Parathyroid adenoma (tissue), 2 donors: ENCODE data around the gene LMBRD2.

Experiments
- H2AFZ ChIP-seq: fragments of 300-600 bp; sonication (generic); one replicate; pipeline ENCODE4 v1.7.0; 2017; ENCODE audit warnings: antibody characterized with exemption, mild to moderate bottlenecking
- H3K27ac ChIP-seq: fragments of 300-600 bp; sonication (generic); one replicate; pipeline ENCODE4 v1.7.0; 2017
- H3K27me3 ChIP-seq: fragments of 300-600 bp; sonication (generic); one replicate; pipeline ENCODE4 v1.7.0; 2017; ENCODE audit warnings: low read length; ENCODE audit not compliant: control insufficient read depth, insufficient read depth
- H3K36me3 ChIP-seq: fragments of 300-600 bp; sonication (generic); one replicate; pipeline ENCODE4 v1.7.0; 2017; ENCODE audit warnings: low read length; ENCODE audit not compliant: control insufficient read depth, insufficient read depth
- H3K4me1 ChIP-seq: fragments of 300-600 bp; sonication (generic); one replicate; pipeline ENCODE4 v1.7.0; 2017; ENCODE audit warnings: control low read depth
- H3K4me2 ChIP-seq: fragments of 300-600 bp; sonication (generic); one replicate; pipeline ENCODE4 v1.7.0; 2017; ENCODE audit warnings: low read length
- H3K4me3 ChIP-seq: fragments of 300-600 bp; sonication (generic); one replicate; pipeline ENCODE4 v1.7.0; 2017; ENCODE audit warnings: low read depth, low read length
- H3K79me2 ChIP-seq: fragments of 300-600 bp; sonication (generic); one replicate; pipeline ENCODE4 v1.7.0; 2017; ENCODE audit warnings: control low read depth
- H3K9ac ChIP-seq: fragments of 300-600 bp; sonication (generic); one replicate; pipeline ENCODE4 v1.7.0; 2017; ENCODE audit warnings: mild to moderate bottlenecking
- H3K9me3 ChIP-seq: fragments of 300-600 bp; sonication (generic); one replicate; pipeline ENCODE4 v1.7.0; 2017; ENCODE audit warnings: low read length; ENCODE audit not compliant: control insufficient read depth
- TF ChIP-seq, protein P1 (sequence below): fragments of 300-600 bp; sonication (generic); IDR thresholded peaks from one replicate; pipeline ENCODE4 v1.7.0; 2017; ENCODE audit warnings: antibody characterized with exemption, mild to moderate bottlenecking
- donor health status: primary hyperparathyroidism.

The LMBRD2 gene

DNA sequence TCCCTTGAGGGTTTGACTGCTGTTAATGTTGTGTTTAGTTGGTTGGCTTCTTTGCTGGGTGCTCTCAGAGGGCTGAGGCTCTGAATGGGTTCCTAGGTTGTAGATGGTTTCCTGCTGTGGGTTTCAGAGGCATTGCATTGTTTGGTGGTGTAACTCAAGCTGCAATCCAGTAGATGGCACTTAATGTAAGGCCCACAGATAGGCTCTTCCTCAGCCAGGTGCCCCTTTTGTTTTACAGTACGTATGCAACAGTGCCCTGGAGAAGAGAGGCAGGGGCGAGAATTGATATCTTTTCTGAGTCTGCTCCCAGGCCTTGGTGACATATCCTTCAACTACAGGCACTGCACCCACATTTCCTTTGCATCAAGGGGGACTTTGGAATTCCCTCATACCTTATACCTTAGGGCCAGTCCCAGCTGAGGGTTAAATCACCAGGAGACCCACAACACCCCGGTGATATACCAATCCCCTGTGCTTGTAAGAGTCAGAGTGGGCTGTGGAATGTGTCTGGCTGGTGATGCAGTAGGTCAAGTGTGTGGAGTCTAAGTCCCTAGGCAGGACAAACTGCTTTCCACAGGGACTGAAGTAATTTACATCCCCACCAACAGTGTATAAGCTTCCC, 78.0 kb downstream of the LMBRD2 start:
- H3K4me1 ChIP-seq, result no peaks in the 10 kb centered on the region
- no peak overlapping the region for H3K4me3 ChIP-seq
- no peak overlapping the region for H3K4me2 ChIP-seq
- H3K9me3 ChIP-seq, result no peaks in the 10 kb centered on the region
- H3K27me3 ChIP-seq, result no peaks in the 10 kb centered on the region
- no peaks in the 10 kb centered on the region for H3K79me2 ChIP-seq
- no peaks in the 10 kb centered on the region for H3K36me3 ChIP-seq
- TF ChIP-seq, protein P1, sequence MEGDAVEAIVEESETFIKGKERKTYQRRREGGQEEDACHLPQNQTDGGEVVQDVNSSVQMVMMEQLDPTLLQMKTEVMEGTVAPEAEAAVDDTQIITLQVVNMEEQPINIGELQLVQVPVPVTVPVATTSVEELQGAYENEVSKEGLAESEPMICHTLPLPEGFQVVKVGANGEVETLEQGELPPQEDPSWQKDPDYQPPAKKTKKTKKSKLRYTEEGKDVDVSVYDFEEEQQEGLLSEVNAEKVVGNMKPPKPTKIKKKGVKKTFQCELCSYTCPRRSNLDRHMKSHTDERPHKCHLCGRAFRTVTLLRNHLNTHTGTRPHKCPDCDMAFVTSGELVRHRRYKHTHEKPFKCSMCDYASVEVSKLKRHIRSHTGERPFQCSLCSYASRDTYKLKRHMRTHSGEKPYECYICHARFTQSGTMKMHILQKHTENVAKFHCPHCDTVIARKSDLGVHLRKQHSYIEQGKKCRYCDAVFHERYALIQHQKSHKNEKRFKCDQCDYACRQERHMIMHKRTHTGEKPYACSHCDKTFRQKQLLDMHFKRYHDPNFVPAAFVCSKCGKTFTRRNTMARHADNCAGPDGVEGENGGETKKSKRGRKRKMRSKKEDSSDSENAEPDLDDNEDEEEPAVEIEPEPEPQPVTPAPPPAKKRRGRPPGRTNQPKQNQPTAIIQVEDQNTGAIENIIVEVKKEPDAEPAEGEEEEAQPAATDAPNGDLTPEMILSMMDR, result no peak
- H2AFZ ChIP-seq, result no peak overlapping the region
- H3K27ac ChIP-seq, result no peak overlapping the region
- H3K9ac ChIP-seq, result no peak overlapping the region

DNA sequence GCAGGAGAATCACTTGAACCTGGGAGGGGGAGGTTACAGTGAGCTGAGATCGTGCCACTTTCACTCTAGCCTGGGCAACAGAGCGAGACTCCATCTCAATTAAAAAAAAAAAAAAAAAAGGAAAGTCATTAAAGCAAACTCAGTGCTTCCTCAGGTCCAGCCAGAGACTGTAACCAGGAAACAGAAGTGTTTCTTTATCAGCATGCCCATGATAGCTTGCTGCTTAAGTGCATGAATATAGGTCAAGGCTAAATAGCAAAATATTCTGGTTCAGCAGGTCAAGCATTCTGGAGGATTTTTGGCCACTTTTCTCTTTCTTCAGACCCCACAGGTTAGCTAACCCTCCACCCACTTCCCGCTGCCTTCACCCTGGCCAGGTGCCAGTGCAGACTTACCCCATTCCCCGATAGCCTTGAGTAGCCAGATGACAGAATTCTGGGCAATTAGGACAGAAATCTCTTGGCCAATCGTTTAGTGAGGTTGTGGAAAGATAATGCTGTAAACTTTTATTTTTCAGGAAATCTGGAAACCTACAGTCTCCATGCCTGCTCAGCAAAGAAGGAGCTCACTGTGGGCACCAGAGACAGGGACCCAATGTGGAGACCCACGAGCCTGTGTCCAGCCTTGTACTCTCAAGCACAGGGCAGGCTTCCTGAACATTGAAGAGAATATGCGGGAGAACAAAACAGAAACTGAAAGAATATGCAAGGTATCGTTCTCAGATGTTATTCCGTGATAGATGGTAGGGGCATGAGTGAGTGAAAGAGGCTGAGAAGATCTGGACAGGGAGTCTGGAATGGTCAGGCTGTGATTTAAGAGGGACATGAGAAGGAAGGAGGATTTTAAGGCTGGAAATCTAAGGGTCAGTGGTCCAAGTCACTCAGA, 80.8 kb downstream of the LMBRD2 start:
- Histone ChIP-seq H3K9ac (no peak overlapping the region), H3K4me2 (peak overlapping the region; percentile 42), H2AFZ (peak overlapping the region; percentile 30), H3K36me3 (no peaks in the 10 kb centered on the region), H3K9me3 (no peaks in the 10 kb centered on the region), H3K4me1 (no peaks in the 10 kb centered on the region), H3K4me3 (no peak overlapping the region), H3K27me3 (no peaks in the 10 kb centered on the region), H3K79me2 (no peaks in the 10 kb centered on the region), H3K27ac (no peak overlapping the region)
- TF ChIP-seq, protein P1, result no peak

DNA sequence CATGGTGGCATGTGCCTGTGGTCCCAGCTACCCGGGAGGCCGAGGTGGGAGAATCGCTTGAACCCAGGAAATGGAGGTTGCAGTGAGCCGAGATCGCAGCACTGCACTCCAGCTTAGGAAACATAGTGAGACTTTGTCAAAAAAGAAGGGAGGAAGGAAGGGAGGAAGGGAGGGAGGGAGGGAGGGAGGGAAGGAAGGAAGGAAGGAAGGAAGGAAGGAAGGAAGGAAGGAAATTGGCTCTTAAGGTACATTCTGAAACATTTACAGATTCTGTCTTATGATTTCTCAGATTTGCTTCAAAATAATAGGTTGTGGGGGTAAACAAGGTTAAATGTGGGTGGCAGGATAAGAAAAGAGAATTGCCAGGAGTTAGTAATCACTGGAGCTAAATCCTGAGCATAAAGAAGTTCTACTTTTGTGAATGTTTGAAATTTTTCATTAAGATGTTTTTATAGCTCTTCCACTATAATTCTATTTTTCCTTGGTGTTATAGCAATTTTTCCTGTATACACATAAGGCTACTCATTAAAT, 82.9 kb downstream of the LMBRD2 start:
- no peaks in the 10 kb centered on the region for H3K79me2 ChIP-seq
- H3K9me3 ChIP-seq, result no peaks in the 10 kb centered on the region
- H3K36me3 ChIP-seq, result no peaks in the 10 kb centered on the region
- H3K27ac ChIP-seq, result no peak overlapping the region
- H3K4me3 ChIP-seq, result no peak overlapping the region
- no peaks in the 10 kb centered on the region for H3K27me3 ChIP-seq
- no peak overlapping the region for H2AFZ ChIP-seq
- TF ChIP-seq, protein P1, result no peak
- no peaks in the 10 kb centered on the region for H3K4me1 ChIP-seq
- no peak overlapping the region for H3K4me2 ChIP-seq
- no peak overlapping the region for H3K9ac ChIP-seq

DNA sequence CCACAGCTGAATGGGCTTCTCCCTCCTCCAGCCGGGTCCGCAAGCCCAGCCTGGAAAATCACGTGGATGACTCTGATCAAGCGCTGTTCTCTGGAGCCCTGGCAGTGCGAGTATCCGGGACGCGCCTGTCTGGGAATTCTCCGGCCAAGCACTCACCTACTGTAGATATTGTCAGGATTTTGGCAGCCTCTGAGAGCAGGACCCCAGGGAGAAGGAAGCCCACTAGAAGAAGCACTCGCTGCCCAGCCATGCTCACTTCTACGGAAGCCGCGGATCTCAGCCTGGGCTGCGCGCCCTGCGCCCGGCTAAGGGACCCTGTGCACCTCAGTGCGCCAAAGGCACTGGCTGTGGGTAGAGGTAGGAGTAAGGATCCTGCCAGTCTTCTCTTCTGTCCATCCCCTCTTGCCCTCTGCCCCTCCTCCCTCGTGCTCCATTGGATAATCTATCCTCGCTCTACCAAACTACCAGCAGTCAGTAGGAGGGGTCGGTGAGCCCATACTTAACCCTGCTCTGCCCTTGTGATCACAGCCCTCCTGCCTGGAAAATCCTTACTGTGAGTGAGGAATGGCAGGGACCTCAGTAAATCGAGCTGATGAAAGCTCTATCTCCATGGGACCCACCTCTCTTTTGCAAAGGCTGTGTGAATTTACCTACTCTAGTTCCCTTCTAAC, 85.0 kb downstream of the LMBRD2 start, which contains the start of gene UGT3A2:
TSS of gene UGT3A2 (minus strand) at position 343 of the 671 bp plus-strand sequence. CDS start at position 250, 93 bp downstream.
- Histone ChIP-seq H3K9ac (no peak within 1 kb of the TSS), H3K27me3 (no peaks in the 10 kb centered on the region), H3K4me3 (no peak within 1 kb of the TSS), H3K79me2 (no peaks in the 10 kb centered on the region), H3K27ac (no peak within 1 kb of the TSS), H2AFZ (peak within 1 kb of the TSS; percentile 66), H3K36me3 (no peaks in the 10 kb centered on the region), H3K4me2 (no peak within 1 kb of the TSS), H3K4me1 (no peaks in the 10 kb centered on the region), H3K9me3 (no peaks in the 10 kb centered on the region)
- TF ChIP-seq, protein P1, result no peak
